ENCODE measurements around the gene HNRNPA0. TPM values are rescaled to one million over a fixed set of nuclear protein-coding genes. Genes with fewer than 3 reads are reported as not detected.
"Not testable (repeated sequence)": the region's sequence is repeated elsewhere in the genome, so short reads cannot be mapped to it uniquely, and the experiment has no call there.

The HNRNPA0 gene
- total RNA-seq, 2 experiments from 2014 or later = 31.3 to 34.0 TPM

DNA sequence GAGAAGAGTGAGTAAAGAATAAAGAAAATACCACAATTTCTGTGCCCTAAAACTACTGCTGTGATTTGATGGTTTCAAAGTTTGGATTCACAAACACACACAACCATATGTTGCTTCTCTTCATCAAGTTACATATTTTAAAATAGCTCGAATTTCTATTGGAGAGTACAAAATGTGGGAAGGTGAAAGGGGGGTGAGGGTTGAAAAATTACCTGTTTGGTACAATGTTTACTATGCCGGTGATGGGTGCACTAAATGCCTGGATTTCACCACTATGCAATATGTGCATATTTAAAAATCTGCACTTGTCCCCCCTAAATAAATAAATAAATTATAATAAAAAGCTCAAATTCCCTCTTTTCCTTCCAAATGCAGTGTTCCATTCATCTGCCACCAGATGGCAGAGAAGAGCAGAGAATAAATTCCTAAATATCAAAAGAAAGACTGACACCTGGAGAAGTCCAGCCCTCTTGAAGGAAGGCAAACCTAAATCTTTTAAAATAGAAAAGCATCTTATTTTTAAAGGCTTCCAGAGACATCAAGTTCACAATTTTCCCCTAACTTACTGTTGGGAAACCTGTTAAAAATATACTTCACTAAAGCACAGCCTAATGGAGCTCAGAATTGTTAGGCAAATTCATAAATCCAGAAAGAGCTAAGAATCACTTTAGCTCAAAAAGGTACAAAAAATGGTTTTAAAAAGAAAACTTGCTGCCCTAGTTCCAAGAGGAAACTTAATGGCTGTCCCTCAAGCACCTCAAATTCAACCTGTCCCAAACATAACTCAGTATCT lies 24.8 kb upstream of the HNRNPA0 start:
- no peaks in the 10 kb centered on the region for H3K27me3 Mint-ChIP-seq (ENCODE audit: low read depth)
- no peaks in the 10 kb centered on the region for H3K36me3 Mint-ChIP-seq (ENCODE audit: low read depth)
- H3K27ac Mint-ChIP-seq = no peak overlapping the region
- no peaks in the 10 kb centered on the region for H3K9me3 Mint-ChIP-seq (ENCODE audit: insufficient read depth)
- H3K4me1 Mint-ChIP-seq (ENCODE audit: low read depth) = no peaks in the 10 kb centered on the region
- ChIA-PET POLR2A (no interaction called here), CTCF (interaction anchor here (0.6 to 4.8 kb wide), 52 partner anchors 9 to 575 kb away, joined by 3 to 48 read pairs (median 5); partner anchors contain the start of genes HNRNPA0 and PKD2L2)
- DNase-seq (no peak), ATAC-seq (no peak)
- no peak overlapping the region for H3K4me3 Mint-ChIP-seq

- H3K36me3 Mint-ChIP-seq (ENCODE audit: low read depth); H3K27me3 Mint-ChIP-seq (ENCODE audit: low read depth); POLR2A ChIA-PET; H3K27ac Mint-ChIP-seq; DNase-seq; CTCF ChIA-PET; ATAC-seq; H3K4me3 Mint-ChIP-seq; H3K4me1 Mint-ChIP-seq (ENCODE audit: low read depth): not testable (repeated sequence)
- peaks cover 23% of the 10 kb centered on the region for H3K9me3 Mint-ChIP-seq (ENCODE audit: insufficient read depth)
Measured at GRCh38 chr5:137767937-137768336, 13.8 kb upstream of the HNRNPA0 start.

GRCh38 chr5:137761566-137761965 lies 7.4 kb upstream of the HNRNPA0 start:
- ATAC-seq (no peak), DNase-seq (no peak)
- Mint-ChIP-seq H3K4me1 (ENCODE audit: low read depth) (no peaks in the 10 kb centered on the region), H3K27ac (no peak overlapping the region), H3K36me3 (ENCODE audit: low read depth) (no peaks in the 10 kb centered on the region), H3K9me3 (ENCODE audit: insufficient read depth) (peaks cover 6% of the 10 kb centered on the region), H3K4me3 (no peak overlapping the region), H3K27me3 (ENCODE audit: low read depth) (peaks cover 2% of the 10 kb centered on the region)
- ChIA-PET POLR2A (no interaction called here), CTCF (interaction anchor here (1.9 kb wide), 1 partner anchor 17 kb away, joined by 6 read pairs; no protein-coding TSS in a partner anchor)

DNA sequence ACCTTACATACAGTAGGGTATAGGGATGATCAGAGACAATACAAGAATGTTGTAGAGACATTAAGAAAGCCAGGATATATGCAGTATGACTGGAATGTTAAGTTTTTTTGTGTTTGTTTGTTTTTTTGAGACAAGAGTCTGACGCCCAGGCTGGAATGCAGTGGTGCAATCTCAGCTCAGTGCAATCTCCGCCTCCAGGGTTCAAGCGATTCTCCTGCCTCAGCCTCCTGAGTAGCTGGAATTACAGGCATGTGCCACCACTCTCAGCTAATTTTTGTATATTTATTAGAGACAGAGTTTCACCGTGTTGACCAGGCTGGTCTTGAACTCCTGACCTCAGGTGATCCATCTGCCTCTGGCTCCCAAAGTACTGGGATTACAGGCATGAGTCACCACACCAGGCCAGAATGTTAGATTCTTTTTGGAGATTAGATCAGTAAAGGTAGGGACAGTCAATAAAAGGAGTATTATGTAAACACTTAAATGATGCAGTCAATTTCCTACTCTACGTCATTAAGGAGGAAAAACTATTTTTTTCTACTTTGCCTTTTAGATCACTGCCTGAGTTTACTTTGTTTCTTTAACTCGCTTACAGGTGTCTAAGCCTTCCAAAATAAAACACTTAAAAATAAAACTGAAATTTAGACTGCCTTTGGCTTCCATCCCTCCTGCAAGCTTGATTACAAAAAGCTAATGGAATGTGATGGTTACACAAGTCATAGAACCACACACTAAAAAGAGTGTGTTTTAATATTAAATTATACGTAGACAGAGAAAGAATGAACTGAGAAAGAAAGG lies 6.8 kb upstream of the HNRNPA0 start:
- Mint-ChIP-seq H3K36me3 (ENCODE audit: low read depth) (no peaks in the 10 kb centered on the region), H3K4me1 (ENCODE audit: low read depth) (no peaks in the 10 kb centered on the region), H3K9me3 (ENCODE audit: insufficient read depth) (peaks cover 8% of the 10 kb centered on the region), H3K27ac (no peak overlapping the region), H3K4me3 (no peak overlapping the region), H3K27me3 (ENCODE audit: low read depth) (peaks cover 5% of the 10 kb centered on the region)
- no peak for DNase-seq
- ATAC-seq = no peak
- ChIA-PET CTCF (interaction anchor here (0.6 to 2.0 kb wide), 3 partner anchors 18 to 378 kb away, joined by 3 to 6 read pairs (median 5); partner anchors contain the start of gene NME5), POLR2A (no interaction called here)

DNA sequence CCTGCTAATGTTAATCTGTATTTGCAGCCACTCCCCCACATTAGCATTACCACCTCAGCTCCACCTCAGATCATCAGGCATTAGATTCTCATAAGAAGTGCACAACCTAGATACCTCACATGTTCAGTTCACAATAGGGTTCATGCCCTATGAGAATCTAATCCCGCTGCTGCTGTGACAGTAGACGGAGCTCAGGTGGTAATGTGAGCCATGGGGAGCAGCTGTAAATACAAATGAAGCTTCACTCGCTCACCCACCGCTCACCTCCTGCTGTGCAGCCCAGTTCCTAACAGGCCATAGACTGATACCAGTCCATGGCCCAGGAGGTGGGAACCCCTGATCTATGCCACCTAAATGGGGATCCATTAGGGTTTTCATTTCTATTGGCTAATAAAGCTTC lies 6.1 kb upstream of the HNRNPA0 start:
- H3K4me3 Mint-ChIP-seq = no peak overlapping the region
- peaks cover 3% of the 10 kb centered on the region for H3K27me3 Mint-ChIP-seq (ENCODE audit: low read depth)
- peaks cover 1% of the 10 kb centered on the region for H3K4me1 Mint-ChIP-seq (ENCODE audit: low read depth)
- CTCF ChIA-PET = interaction anchor here (0.6 to 2.0 kb wide), 7 partner anchors 19 to 593 kb away, joined by 3 to 6 read pairs (median 4); partner anchors contain the start of gene NME5
- DNase-seq (no peak), ATAC-seq (no peak)
- no peaks in the 10 kb centered on the region for H3K36me3 Mint-ChIP-seq (ENCODE audit: low read depth)
- H3K27ac Mint-ChIP-seq = no peak overlapping the region
- POLR2A ChIA-PET = no interaction called here
- H3K9me3 Mint-ChIP-seq (ENCODE audit: insufficient read depth) = peaks cover 8% of the 10 kb centered on the region

DNA sequence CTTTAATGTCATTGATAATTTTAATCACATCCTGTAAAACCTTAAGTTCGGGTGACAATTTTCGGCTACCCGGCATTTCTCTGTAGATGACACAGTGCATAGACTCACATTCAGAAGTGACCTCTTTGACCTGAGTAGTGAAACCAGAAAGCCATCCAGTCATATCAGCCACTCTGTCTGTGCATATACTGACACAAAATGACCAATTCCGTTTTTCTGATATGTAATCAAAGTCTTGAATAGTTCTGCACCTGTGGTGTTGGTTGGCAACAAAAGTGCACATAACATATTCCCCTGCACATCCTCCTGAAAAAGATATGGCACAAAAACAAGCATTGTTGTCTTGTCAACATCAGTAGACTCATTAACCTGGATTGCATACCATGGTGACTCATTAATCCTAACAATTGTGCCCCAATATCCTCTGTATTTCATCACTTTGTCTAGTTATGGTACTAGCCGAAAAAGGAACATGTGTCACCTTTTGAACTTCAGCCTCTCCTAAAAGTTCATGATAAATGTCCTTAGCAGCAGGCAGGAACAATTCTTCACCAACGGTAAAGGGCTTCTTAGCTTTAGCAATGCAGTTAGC lies 4.6 kb upstream of the HNRNPA0 start:
- Mint-ChIP-seq H3K4me1 (ENCODE audit: low read depth) (peaks cover 7% of the 10 kb centered on the region), H3K4me3 (no peak overlapping the region), H3K27me3 (ENCODE audit: low read depth) (peaks cover 3% of the 10 kb centered on the region), H3K27ac (no peak overlapping the region), H3K36me3 (ENCODE audit: low read depth) (peaks cover 1% of the 10 kb centered on the region), H3K9me3 (ENCODE audit: insufficient read depth) (peaks cover 8% of the 10 kb centered on the region)
- CTCF ChIA-PET = interaction anchor here (1.7 kb wide), 1 partner anchor 311 kb away, joined by 4 read pairs; no protein-coding TSS in a partner anchor
- DNase-seq (no peak), ATAC-seq (no peak)
- POLR2A ChIA-PET = no interaction called here

DNA sequence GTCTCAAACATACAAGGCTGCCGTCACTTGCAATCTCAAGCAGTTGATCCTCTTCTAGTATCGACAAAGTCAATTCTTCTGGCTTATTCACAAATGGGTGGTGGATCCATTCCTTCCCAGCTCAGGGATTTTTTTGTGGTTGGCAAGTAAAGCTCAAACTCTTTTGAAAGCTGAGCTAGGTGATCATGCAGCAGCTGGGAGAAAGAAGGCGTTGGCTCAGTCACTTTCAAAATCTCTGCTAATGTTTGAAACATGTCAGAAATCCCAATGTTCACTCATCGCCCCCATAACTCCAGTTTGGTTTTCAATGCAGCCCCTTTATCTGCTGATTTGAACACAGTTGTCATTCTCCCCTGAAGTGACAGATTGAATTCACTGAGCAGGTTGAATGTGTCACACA lies 4.0 kb upstream of the HNRNPA0 start:
- ATAC-seq (no peak), DNase-seq (no peak)
- H3K27ac Mint-ChIP-seq = no peak overlapping the region
- H3K4me3 Mint-ChIP-seq = no peak overlapping the region
- peaks cover 7% of the 10 kb centered on the region for H3K4me1 Mint-ChIP-seq (ENCODE audit: low read depth)
- H3K9me3 Mint-ChIP-seq (ENCODE audit: insufficient read depth) = peaks cover 8% of the 10 kb centered on the region
- peaks cover 8% of the 10 kb centered on the region for H3K36me3 Mint-ChIP-seq (ENCODE audit: low read depth)
- peaks cover 3% of the 10 kb centered on the region for H3K27me3 Mint-ChIP-seq (ENCODE audit: low read depth)
- POLR2A ChIA-PET = no interaction called here
- CTCF ChIA-PET = interaction anchor here (1.4 kb wide), 1 partner anchor 98 kb away, joined by 4 read pairs; no protein-coding TSS in a partner anchor

- peaks cover 13% of the 10 kb centered on the region for H3K36me3 Mint-ChIP-seq (ENCODE audit: low read depth)
- ChIA-PET CTCF (interaction anchor here (1.4 to 1.6 kb wide), 2 partner anchors 15 to 97 kb away, joined by 4 read pairs; no protein-coding TSS in a partner anchor), POLR2A (no interaction called here)
- peaks cover 7% of the 10 kb centered on the region for H3K4me1 Mint-ChIP-seq (ENCODE audit: low read depth)
- no peak overlapping the region for H3K4me3 Mint-ChIP-seq
- H3K27me3 Mint-ChIP-seq (ENCODE audit: low read depth) = peaks cover 3% of the 10 kb centered on the region
- no peak overlapping the region for H3K27ac Mint-ChIP-seq
- ATAC-seq (no peak), DNase-seq (no peak)
- peaks cover 8% of the 10 kb centered on the region for H3K9me3 Mint-ChIP-seq (ENCODE audit: insufficient read depth)
Measured at GRCh38 chr5:137757634-137758033, 3.5 kb upstream of the HNRNPA0 start.

- DNase-seq = no peak
- ChIA-PET POLR2A (interaction anchor here (1.2 to 2.7 kb wide), 3 partner anchors 8 to 134 kb away, joined by 3 to 28 read pairs (median 12); partner anchors contain the start of genes KLHL3 and PKD2L2), CTCF (interaction anchor here (1.8 to 2.5 kb wide), 3 partner anchors 13 to 96 kb away, joined by 5 to 24 read pairs (median 10); no protein-coding TSS in a partner anchor)
- Mint-ChIP-seq H3K36me3 (ENCODE audit: low read depth) (peaks cover 36% of the 10 kb centered on the region), H3K9me3 (ENCODE audit: insufficient read depth) (peaks cover 8% of the 10 kb centered on the region), H3K4me1 (ENCODE audit: low read depth) (peaks cover 25% of the 10 kb centered on the region), H3K27ac (peak overlapping the region; percentile 100), H3K27me3 (ENCODE audit: low read depth) (peaks cover 3% of the 10 kb centered on the region), H3K4me3 (peak overlapping the region; percentile 99)
- ATAC-seq = peak; percentile 25
Measured at GRCh38 chr5:137754961-137755762, 999 bp upstream of the HNRNPA0 start.

DNA sequence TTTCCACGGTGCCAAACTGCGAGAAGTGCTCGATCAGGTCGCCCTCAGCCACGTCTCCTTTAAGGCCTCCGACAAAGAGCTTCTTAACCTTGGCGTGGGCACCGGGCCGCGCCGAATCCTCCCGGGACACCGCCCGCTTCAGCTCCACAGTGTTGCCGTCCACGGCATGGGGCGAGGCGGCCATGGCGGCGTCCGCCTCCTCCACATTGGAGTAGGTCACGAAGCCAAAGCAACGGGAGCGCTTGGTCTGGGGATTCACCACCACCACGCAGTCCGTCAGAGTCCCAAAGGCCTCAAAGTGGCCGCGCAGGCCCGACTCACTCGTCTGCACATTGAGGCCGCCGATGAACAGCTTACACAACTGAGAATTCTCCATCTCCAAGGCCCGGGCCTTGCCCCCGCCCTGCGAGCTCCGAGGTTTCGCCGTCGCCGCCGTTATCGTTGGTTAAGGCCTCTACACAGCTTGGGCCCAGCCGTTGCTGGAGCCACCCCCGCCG lies 424 bp downstream of the HNRNPA0 start:
- ChIA-PET CTCF (interaction anchor here (1.2 to 2.5 kb wide), 7 partner anchors 11 to 135 kb away, joined by 3 to 24 read pairs (median 10); partner anchors contain the start of genes KLHL3 and PKD2L2), POLR2A (interaction anchor here (0.6 to 2.7 kb wide), 15 partner anchors 12 to 711 kb away, joined by 3 to 28 read pairs (median 4); partner anchors contain the start of genes EGR1, FAM13B, KLHL3 and PKD2L2)
- H3K27ac Mint-ChIP-seq = peak overlapping the region; percentile 100
- H3K4me3 Mint-ChIP-seq = peak overlapping the region; percentile 99
- peaks cover 3% of the 10 kb centered on the region for H3K27me3 Mint-ChIP-seq (ENCODE audit: low read depth)
- peaks cover 39% of the 10 kb centered on the region for H3K36me3 Mint-ChIP-seq (ENCODE audit: low read depth)
- H3K9me3 Mint-ChIP-seq (ENCODE audit: insufficient read depth) = peaks cover 8% of the 10 kb centered on the region
- H3K4me1 Mint-ChIP-seq (ENCODE audit: low read depth) = peaks cover 26% of the 10 kb centered on the region
- peak; percentile 49 for DNase-seq
- ATAC-seq = peak; percentile 17

Measured in activated CD8-positive, alpha-beta T cell treated with anti-CD3 and anti-CD28 coated beads, Interleukin-2, amount 10 ng/mL, durations not matched to agents 7 days and 5 days (primary cell).